Mesenteric fat pad (tissue), 1 donor: ENCODE data around the gene FTSJ3. TPM values are rescaled to one million over a fixed set of nuclear protein-coding genes. Genes with fewer than 3 reads are reported as not detected.

Experiments
- DNase-seq: peaks from one replicate; pipeline ENCODE4 v3.0.0-alpha.2; 2020; ENCODE audit warnings: low spot score
- total RNA-seq: library from RNA; stranded (reverse); fragmentation: NEBNext Ultra II Directional; extraction: Animal tissue kit (Norgen Biotek cat#: 25700); gene quantifications from one replicate; pipeline ENCODE4 v1.2.1, GENCODE V29; 2021
- donor health status: DM: yes; HTN: yes; CAD: no.

FTSJ3 gene
- total RNA-seq, 1 donor from 2014 or later: 28.8 TPM

DNA sequence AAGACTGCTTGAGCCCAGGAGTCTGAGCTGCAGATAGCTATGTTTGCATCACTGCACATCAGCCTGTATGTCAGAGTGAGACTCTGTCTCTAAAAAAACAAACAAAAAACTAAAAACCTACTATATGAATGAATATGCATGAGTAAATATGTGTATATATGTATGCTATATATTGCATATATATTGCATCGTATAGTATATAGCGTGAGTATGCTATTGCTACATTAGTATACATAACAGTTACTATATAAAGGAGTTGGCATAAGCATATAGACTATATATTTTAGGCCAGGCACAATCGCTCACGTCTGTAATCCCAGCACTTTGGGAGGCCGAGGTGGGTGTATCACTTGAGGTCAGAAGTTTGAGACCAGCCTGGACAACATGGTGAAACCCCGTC is 37.4 kb downstream of the FTSJ3 start:
- no peak for DNase-seq

DNA sequence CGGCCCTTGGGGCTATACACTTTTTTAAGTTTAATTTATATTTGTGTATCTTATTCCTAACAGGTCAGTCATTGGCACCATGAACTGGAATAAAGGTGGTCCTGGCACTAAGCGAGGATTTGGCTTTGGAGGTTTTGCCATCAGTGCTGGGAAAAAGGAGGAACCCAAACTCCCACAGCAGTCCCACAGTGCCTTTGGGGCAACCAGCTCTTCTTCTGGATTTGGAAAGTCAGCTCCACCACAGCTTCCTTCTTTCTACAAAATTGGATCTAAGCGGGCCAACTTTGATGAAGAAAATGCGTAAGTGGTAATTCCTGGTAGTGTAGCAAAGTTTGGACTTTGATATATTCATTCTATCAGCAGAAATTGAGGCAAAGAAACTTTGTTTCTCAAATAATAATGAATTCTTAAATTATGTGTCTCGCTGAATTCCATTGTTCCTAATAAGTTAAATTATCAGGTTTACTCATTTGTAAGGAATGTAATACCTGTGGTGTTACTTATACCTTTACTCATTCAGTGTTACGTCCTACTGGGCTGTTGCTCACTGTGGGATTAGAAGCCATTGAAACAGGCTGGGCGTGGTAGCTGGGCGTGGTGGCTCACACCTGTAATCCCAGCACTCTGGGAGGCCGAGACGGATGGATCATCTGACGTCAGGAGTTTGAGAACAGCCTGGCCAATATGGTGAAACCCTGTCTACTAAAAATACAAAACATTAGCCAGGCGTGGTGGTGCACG is 40.3 kb downstream of the FTSJ3 start:
- no peak for DNase-seq

DNA sequence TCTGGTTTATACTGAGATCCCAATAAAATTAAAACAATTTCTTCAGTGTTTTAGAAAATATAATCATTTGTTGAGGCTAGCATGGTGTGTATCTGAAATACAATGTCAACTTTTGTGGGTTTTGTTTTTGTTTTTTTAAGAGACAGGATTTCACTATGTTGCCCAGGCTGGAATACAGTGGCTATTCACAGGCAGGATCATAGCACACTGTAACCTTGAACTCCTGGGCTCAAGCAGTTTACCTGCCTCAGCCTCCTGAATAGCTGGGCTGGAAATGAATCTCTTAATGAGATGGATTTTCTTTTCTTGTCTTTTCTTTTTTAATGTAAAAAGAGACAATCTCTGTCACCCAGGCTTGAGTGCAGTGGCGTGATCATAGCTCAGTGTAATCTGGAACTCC is 41.3 kb downstream of the FTSJ3 start:
- DNase-seq: no peak

GRCh38 chr17:63785556-63785955 is 41.9 kb downstream of the FTSJ3 start:
- no peak for DNase-seq

DNA sequence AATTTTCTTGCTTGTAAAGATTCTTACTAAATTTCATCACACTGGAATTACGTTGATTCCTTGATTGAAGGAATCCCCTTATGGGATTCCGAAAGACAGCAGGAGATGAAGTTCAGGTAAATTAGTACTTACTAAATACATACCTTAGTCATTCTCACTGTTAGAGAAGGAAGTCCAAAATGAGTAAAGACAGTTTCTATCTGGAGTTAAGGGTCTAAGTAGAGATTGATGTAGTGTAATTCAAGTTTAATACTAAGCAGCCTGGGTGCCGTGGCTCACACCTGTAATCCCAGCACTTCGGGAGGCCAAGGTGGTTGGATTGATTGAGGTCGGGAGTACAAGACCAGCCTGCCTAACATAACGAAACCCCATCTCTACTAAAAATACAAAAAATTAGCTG is 43.9 kb downstream of the FTSJ3 start:
- DNase-seq: no peak

GRCh38 chr17:63780928-63781327 is 46.5 kb downstream of the FTSJ3 start:
- DNase-seq: no peak

DNA sequence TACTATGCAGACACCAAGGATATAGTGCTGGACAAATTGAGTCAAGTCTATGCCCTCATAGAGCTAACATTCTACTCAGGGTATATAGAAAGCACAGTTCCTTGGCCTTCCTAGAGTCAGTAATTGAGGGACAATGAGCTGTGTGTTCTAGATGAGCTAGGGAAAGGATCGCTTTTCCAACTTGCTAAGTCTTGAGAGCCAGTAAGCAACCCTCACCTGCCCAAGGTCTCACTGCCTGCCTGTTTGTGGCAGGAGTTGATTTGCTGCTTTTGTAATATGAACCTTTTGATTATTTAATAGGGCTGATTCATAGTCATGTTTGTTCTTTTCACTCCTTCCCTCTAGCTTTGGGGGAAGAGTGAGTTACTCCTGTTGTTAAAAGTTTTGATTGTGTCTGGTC is 47.0 kb downstream of the FTSJ3 start:
- DNase-seq: no peak

DNA sequence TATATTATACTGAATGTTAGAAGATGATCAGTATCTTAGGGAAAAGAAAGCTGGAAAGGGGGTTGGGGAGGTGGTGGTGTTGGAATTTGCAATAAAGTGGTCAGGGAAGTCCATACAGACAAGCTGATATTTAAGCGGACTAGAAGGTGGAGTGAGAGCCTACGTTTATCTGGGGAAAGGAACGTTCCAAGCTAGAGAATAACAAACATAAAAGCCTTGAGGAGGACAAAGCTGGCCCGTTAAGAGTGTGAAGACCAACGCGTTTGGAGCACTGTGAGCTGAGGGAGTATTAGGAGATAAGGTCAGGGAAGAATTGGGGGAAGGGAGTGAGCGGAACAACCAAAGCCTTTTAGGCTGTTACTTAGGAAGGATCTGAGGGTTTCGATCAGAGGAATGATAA is 52.0 kb downstream of the FTSJ3 start:
- no peak for DNase-seq

DNA sequence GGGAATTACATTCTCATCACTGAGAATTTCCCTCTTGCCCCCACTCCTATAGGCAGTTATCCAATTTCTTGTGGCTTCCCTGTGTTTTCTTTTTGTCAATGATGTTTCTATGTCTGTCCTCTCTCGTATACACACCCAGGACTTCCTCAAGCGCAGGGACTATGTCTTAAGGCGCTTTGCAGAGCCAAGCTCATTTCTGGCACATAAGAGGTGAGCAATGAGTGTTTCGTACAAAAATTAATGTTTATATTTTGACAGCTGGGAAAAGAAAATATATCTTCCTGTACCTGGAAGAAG is 52.5 kb downstream of the FTSJ3 start:
- no peak for DNase-seq

DNA sequence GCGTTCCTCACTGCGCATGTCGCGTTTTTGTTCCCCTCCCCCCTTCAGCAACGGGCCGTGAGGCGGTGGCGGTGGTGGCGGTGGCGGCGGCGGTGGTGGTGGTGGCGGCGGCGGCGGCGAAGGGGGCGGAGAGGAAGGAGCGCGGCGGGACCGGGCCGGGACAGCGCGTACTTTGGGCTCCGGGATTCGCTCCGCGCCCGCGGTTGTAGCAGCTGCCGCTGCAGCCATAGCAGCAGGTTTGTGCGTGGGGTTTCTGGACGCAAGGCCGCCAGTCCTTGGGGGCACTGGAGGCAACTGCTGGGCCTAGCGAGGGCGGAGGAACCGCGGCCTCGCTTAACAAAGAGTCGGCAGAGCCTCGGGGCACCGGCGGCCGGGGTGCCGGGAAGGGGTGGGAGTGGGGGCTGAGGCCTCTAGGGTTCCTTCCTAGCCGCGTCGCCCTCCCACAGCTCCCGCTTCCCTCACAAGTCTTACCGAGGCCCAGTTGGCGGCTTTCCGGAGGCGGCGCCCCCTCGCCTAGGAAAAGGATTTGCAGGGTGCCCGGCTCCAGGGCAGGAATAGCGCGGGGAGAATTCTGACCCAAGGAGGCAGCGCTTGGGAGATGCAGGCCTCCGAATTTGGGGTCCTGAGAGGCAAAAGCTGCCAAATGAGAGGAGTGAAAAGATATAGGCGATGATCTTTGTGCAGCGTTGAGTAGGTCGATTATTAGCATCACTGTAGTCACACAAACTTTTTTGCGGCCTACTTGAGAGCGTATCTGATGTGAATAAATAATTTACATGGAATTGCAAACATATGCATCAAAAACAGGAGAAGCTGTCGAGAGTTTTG is 53.1 kb downstream of the FTSJ3 start, which contains the start of gene DDX42:
Gene DDX42 (plus strand): TSS at position 30 of the 828 bp plus-strand sequence. CDS start 12,880 bp downstream, outside the sequence.
- DNase-seq: peak; percentile 97

GRCh38 chr17:63773272-63774140 is 54.0 kb downstream of the FTSJ3 start, which contains the start of gene CCDC47:
CCDC47 (minus strand) TSS chr17:63773597; CDS start chr17:63766175, 7,422 bp downstream.
- DNase-seq: peak; percentile 99

DNA sequence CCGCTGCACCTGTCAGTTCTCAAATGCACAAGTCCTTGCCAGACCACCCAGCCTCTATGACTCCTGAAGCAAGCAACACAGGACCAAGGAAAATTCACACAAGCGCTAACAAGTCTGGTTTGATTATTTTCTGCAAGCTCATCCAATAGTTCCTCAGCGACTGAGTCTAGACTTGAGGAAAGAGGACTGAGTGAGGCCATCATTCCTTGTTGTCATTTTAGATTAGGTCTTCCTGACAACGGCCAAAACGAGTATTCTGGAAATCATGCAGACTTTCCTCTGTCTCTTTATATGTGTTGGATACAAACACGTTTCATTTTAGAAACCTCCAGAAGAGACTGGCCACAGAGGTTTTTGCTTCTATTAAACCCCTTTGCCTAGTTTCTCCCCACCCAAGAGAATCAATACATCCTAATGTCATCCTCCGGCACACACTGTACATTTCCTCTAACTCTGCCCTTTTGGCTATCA is 54.6 kb downstream of the FTSJ3 start:
- no peak for DNase-seq

Other genes with a start within 250 kb of the FTSJ3 start
- 17.1 TPM for gene TACO1, start 226.8 kb downstream of the FTSJ3 start, total RNA-seq
- gene MAP3K3, start 205.2 kb downstream of the FTSJ3 start, total RNA-seq: 48.8 TPM
- 11.3 TPM for gene LIMD2, start 127.5 kb downstream of the FTSJ3 start, total RNA-seq
- gene STRADA, start 85.9 kb downstream of the FTSJ3 start, total RNA-seq: 34.3 TPM
- gene CCDC47, start 54.1 kb downstream of the FTSJ3 start, total RNA-seq: 110 TPM
- gene DDX42, start 53.5 kb downstream of the FTSJ3 start, total RNA-seq: 130 TPM
- gene PSMC5, start 232 bp downstream of the FTSJ3 start, total RNA-seq: 115 TPM
- 57.4 TPM for gene SMARCD2, start 15.0 kb upstream of the FTSJ3 start, total RNA-seq
- not detected for gene CSH2, start 46.0 kb upstream of the FTSJ3 start, total RNA-seq
- not detected for gene GH2, start 54.3 kb upstream of the FTSJ3 start, total RNA-seq
- gene CSH1, start 68.9 kb upstream of the FTSJ3 start, total RNA-seq: not detected
- not detected for gene CSHL1, start 83.6 kb upstream of the FTSJ3 start, total RNA-seq
- gene GH1, start 91.2 kb upstream of the FTSJ3 start, total RNA-seq: not detected
- gene CD79B, start 104.7 kb upstream of the FTSJ3 start, total RNA-seq: 4.3 TPM
- gene SCN4A, start 145.3 kb upstream of the FTSJ3 start, total RNA-seq: 27.1 TPM
- 0.90 TPM for gene PRR29, start 170.7 kb upstream of the FTSJ3 start, total RNA-seq
- gene ICAM2, start 193.0 kb upstream of the FTSJ3 start, total RNA-seq: 75.2 TPM